Stimulated activated CD8-positive, alpha-beta memory T cell treated with anti-CD3 and anti-CD28 coated beads, Interleukin-2, amount 100 ng/mL, for 1 hour (primary cell): Measurements from ENCODE around the gene TOMM20.

Source experiments
- DNase-seq, 2 donors: peaks; one replicate each; pipeline ENCODE4 v3.0.0-alpha.2; 2020; ENCODE audit warnings: low read depth in 2 of 2

Gene TOMM20

GRCh38 chr1:235134171-235134570 lies 5.5 kb upstream of the TOMM20 start:
- DNase-seq, result no peak

GRCh38 chr1:235133086-235133485 lies 4.4 kb upstream of the TOMM20 start:
- no peak for DNase-seq

- no peak for DNase-seq
Measured at GRCh38 chr1:235131961-235132360, 3.3 kb upstream of the TOMM20 start.

DNA sequence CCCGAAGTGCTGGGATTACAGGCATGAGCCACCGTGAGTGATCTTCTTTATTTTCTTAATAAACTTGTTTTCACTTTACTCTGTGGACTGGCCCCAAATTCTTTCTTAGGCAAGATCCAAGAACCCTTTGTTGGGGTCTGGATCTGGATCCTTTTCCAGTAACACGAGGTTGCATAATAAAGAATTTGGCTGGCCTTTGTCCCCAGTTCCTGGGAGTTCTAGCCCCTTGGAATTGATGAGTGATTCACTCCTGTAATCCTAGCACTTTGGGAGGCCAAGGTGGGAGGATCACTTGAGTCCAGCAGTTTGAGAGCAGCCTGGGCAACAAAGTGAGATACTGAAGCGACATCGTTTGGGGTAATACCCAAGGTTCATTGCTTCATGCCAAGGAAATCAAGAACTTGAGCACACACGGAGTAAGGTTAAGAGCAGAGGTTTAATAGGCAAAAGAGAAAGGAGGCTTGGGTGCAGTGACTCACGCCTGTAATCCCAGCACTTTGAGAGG lies 2.2 kb upstream of the TOMM20 start:
- no peak for DNase-seq

DNA sequence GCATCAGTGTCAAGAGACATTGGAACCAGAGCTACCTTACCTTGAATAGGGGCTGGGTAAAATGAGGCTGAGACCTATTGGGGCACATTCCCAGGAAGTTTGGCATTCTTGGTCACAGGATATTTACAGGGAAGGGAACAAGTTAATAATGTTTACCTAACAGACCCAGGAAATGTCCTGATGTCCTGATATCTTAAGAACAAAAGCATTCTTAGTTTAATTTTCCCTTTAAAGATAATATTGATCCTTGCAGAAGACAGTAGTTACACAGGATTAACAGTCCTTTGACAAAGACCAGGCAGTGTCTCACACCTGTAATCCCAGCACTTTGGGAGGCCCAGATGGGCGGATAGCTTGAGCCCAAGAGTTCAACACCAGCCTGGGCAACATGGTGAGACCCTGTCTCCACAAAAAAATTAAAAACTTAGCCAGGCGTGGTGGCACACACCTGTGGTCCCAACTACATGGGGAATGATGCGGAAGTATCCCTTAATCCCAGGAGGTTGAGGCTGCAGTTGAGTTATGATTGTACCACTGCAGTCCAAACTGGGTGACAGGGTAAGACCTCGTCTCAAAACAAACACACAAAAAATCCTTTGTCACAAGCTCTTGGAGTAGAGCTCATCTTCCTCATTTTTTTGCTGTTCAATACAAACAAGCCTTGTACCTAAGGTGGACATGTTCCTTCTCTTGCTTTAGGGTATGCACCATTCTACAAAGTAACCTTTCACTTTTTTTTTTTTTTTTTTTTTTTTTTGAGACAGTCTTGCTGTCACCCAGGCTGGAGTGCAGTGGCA lies 1.3 kb upstream of the TOMM20 start:
- no peak for DNase-seq

- DNase-seq, result no peak
Measured at GRCh38 chr1:235127732-235128455, 743 bp downstream of the TOMM20 start.

GRCh38 chr1:235127203-235127602 lies 1.4 kb downstream of the TOMM20 start:
- no peak for DNase-seq

DNA sequence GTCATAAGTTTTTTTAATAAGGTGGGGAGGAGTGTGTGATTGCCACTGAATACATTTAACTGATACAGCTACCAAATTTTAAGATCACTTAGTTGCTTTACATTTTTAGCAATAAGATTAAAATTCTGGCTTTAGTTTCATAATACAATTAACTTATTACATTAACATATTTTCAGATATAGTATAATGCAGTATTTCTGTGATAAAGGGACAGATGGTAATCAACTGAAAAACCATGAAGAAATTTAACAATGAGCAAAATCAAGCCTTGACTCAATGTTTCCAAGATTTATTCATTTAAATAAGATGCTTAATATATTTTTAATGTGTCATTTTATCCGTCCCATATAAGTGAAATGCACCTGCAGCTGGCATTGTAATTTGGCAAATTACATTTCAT lies 4.0 kb downstream of the TOMM20 start:
- no peak for DNase-seq

DNA sequence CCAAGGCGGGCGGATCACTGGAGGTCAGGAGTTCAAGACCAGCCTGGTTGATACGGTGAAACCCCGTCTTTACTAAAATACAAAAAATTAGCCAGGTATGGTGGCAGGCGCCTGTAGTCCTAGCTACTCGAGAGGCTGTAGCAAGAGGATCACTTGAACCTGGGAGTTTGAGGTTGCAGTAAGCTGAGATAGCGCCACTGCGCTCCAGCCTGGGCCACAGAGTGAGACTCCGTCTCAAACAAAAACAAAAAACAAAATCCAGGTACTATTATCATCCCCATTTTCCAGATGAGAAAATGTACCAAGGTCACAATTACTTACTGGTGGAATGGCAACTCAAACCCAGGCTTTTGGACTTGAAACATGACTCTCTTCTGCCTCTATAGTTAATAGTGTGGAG lies 4.5 kb downstream of the TOMM20 start:
- no peak for DNase-seq

- no peak for DNase-seq
Measured at GRCh38 chr1:235122348-235122747, 6.3 kb downstream of the TOMM20 start.

- no peak for DNase-seq
Measured at GRCh38 chr1:235113183-235113917, 15.3 kb downstream of the TOMM20 start.

DNA sequence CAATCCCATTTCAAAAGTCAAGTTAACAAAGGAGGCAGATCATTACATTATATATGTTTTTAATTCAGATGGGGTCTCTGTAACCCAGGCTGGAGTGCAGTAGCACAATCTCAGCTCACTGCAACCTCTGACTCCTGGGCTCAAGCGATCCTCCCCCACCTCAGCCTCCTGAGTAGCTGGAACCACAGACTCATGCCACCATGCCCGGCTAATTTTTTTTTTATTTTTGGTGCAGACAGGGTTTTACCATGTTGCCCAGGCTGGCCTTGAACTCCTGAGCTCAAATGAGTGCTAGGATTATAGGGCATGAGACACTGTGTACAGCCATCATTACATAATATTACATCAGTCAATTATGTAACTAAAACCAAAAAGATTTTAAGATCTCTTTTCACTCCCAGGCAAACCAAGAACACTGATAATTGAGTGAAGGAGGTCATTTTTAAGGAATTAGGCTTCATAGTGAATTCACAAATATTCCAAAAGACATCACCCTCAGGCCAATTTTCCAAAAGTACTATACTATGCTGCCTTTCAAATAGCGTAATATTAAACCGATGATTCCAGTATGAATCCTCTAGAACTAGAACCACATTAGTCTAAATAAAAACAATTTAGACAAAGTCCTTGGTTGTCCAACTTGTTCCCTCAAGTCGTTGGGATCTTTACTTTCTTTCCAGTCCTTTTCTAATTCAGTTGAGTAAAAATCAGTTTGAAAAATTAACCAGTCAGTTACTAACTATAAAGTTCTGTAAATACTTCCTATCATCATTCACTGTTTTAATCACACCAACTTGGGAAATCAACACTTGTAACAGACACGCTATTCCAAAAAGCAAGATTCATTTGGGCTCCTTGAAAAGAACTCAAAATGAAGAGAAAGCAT lies 16.1 kb downstream of the TOMM20 start:
- no peak for DNase-seq

DNA sequence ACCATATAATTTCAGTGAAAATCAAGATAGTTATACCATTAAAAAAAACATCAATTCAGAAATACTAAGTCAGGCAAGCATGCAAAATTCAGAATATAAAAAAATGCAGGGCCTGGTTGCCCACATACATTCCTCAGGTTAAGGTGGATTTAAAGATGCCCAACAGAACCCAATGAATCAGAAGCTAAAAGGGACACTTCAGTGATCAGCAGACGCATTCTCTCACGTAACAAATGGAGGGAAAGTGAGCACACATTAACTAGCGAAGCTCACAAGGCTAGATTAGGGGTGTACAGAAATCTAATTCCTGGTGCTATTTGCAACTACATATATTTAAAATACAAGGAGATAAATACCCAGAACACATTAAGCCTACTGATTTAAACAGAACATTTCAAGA lies 17.5 kb downstream of the TOMM20 start:
- DNase-seq, result no peak

DNA sequence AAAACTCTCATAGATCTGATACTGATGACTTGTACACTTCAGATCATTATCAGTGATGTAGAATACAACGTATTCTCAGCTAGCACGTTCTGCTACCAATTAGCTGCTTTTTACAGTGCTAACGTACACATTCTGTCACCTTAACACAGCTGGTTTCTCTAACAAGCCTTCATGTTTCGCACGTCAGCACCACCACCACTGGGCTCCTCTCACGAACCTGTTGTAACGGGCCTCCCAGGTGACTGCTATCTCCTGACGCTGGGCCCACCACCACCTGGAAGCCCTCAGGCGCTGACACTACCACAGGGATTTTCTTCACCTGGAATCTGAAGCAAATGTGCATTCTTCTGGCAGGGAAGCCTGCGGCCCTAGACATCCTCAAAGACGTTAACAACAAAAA lies 19.8 kb downstream of the TOMM20 start:
- no peak for DNase-seq

DNA sequence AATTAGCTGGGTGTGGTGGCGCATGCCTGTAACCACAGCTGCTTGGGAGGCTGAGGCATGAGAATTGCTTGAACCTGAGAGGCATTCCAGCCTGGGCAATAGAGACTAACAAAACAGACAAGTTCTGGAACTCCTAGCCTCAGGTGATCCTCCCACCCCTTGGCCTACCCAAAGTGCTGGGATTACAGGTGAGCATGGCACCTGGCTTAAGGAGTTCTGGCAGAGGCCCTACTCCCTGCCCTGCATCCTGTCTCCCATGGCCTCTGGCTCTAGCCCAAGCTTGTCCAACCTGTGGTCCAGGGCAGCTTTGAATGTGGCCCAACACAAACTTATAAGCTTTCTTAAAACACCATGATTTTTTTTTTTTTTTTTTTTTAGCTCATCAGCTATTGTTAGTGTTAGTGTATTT lies 20.4 kb downstream of the TOMM20 start:
- DNase-seq, result no peak

DNA sequence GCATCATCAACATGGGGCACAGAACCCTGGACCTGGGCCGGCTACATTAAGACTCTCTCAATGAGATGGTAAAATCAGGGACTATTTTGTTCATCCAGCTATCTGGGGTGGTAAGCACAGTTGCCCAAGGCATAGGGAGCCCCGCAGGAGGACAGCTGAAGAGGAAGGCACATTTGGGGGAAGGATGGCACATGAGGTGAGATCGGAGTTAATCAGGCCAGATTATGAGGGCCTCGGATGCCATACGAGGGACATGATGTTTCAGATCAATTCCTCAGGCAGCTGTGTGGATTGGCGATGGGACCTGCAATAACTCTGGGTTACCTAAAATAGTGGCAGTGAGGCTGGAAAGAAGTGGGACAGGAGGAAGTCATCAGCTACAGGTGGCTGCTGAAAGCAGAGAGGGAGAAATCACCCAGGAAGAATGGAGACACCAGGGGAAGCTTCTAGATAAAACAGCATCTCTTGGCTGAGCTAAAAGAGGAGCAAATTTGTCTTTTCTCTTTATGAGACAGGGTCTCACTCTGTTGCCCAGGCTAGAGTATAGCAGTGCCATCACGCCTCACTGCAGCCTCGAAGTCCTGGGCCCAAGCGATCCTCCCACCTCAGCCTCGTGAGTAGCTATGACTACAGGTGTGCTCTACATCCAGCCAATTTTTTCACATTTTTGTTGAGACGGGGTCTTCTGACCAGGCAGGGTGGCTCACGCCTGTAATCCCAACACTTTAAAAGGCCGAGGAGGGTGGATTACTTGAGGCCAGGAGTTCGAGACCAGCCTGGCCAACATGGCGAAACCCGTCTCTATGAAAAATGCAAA lies 21.1 kb downstream of the TOMM20 start:
- DNase-seq, result no peak

DNA sequence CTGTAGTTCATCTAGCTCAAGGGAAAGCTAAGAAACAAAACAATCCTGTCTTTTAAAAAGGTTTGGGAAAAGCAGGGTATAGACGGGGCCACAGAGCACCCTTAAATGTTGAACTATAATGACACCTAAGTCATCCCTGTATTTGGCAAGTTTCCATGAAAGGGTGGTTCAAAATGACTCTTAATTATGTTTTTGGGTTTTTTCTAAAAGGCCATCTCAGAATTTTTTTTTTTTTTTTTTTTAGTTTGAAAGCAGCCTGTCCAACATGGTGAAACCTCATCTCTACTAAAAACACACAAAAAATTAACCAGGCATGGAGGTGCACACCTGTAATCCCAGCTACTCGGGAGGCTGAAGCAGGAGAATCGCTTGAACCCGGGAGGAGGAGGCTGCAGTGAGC lies 22.2 kb downstream of the TOMM20 start:
- no peak for DNase-seq

GRCh38 chr1:235105051-235106043 lies 23.3 kb downstream of the TOMM20 start:
- DNase-seq, result no peak

- DNase-seq, result no peak
Measured at GRCh38 chr1:235102993-235103411, 25.6 kb downstream of the TOMM20 start.
